ENCODE results near the gene TEX14. TPM values are rescaled to one million over a fixed set of nuclear protein-coding genes. Genes with fewer than 3 reads are reported as not detected.

Gene TEX14
- polyA plus RNA-seq, 4 donors, result 0.03 to 0.41 TPM; not detected in 2

GRCh38 chr17:58615768-58616659 lies 75.8 kb downstream of the TEX14 start:
- Histone ChIP-seq H3K4me3 (ENCODE audit: low read depth in 1 of 3, low read length in 3 of 3) (no peak overlapping the region), H3K4me1 (ENCODE audit: control insufficient read depth in 3 of 3, insufficient read depth in 2 of 3, low read depth in 1 of 3, low read length in 2 of 3) (no peaks in the 10 kb centered on the region), H3K36me3 (ENCODE audit: control insufficient read depth in 3 of 3, insufficient read depth in 2 of 3, low read depth in 1 of 3, low read length in 3 of 3) (no peaks in the 10 kb centered on the region), H3K27me3 (ENCODE audit: control insufficient read depth in 3 of 3, insufficient read depth in 3 of 3, low read length in 3 of 3) (peaks cover 0 to 5% (median 0%) of the 10 kb centered on the region in 3 donors), H3K9me3 (ENCODE audit: control insufficient read depth in 2 of 2, insufficient read depth in 1 of 2, low read depth in 1 of 2, low read length in 1 of 2) (no peaks in the 10 kb centered on the region), H3K27ac (ENCODE audit: low read depth in 1 of 3, low read length in 2 of 3) (no peak overlapping the region)
- FAIRE-seq, result no peak
- DNase-seq, result no peak
- WGBS, 3 donors, result 69 to 77% (median 72%) methylated on average over 5 of the region's 5 CpGs

GRCh38 chr17:58614859-58615459 lies 76.9 kb downstream of the TEX14 start:
- Histone ChIP-seq H3K27me3 (ENCODE audit: control insufficient read depth in 3 of 3, insufficient read depth in 3 of 3, low read length in 3 of 3) (peaks cover 0 to 2% (median 0%) of the 10 kb centered on the region in 3 donors), H3K4me1 (ENCODE audit: control insufficient read depth in 3 of 3, insufficient read depth in 2 of 3, low read depth in 1 of 3, low read length in 2 of 3) (no peaks in the 10 kb centered on the region), H3K27ac (ENCODE audit: low read depth in 1 of 3, low read length in 2 of 3) (no peak overlapping the region), H3K9me3 (ENCODE audit: control insufficient read depth in 2 of 2, insufficient read depth in 1 of 2, low read depth in 1 of 2, low read length in 1 of 2) (no peaks in the 10 kb centered on the region), H3K36me3 (ENCODE audit: control insufficient read depth in 3 of 3, insufficient read depth in 2 of 3, low read depth in 1 of 3, low read length in 3 of 3) (no peaks in the 10 kb centered on the region), H3K4me3 (ENCODE audit: low read depth in 1 of 3, low read length in 3 of 3) (no peak overlapping the region)
- 52 to 81% (median 78%) methylated on average over 7 of the region's 7 CpGs for WGBS, 3 donors
- no peak for DNase-seq
- FAIRE-seq, result no peak

GRCh38 chr17:58611331-58611730 lies 80.5 kb downstream of the TEX14 start:
- Histone ChIP-seq H3K4me1 (ENCODE audit: control insufficient read depth in 3 of 3, insufficient read depth in 2 of 3, low read depth in 1 of 3, low read length in 2 of 3) (no peaks in the 10 kb centered on the region), H3K27ac (ENCODE audit: low read depth in 1 of 3, low read length in 2 of 3) (no peak overlapping the region), H3K4me3 (ENCODE audit: low read depth in 1 of 3, low read length in 3 of 3) (no peak overlapping the region), H3K9me3 (ENCODE audit: control insufficient read depth in 2 of 2, insufficient read depth in 1 of 2, low read depth in 1 of 2, low read length in 1 of 2) (no peaks in the 10 kb centered on the region), H3K36me3 (ENCODE audit: control insufficient read depth in 3 of 3, insufficient read depth in 2 of 3, low read depth in 1 of 3, low read length in 3 of 3) (no peaks in the 10 kb centered on the region), H3K27me3 (ENCODE audit: control insufficient read depth in 3 of 3, insufficient read depth in 3 of 3, low read length in 3 of 3) (no peaks in the 10 kb centered on the region)
- 80 to 85% (median 85%) methylated on average over 4 of the region's 4 CpGs for WGBS, 3 donors
- DNase-seq, result no peak
- no peak for FAIRE-seq

GRCh38 chr17:58606934-58607333 lies 84.9 kb downstream of the TEX14 start:
- Histone ChIP-seq H3K36me3 (ENCODE audit: control insufficient read depth in 3 of 3, insufficient read depth in 2 of 3, low read depth in 1 of 3, low read length in 3 of 3) (no peaks in the 10 kb centered on the region), H3K27ac (ENCODE audit: low read depth in 1 of 3, low read length in 2 of 3) (no peak overlapping the region), H3K4me3 (ENCODE audit: low read depth in 1 of 3, low read length in 3 of 3) (no peak overlapping the region), H3K9me3 (ENCODE audit: control insufficient read depth in 2 of 2, insufficient read depth in 1 of 2, low read depth in 1 of 2, low read length in 1 of 2) (peaks cover 0 to 2% of the 10 kb centered on the region in 2 donors), H3K4me1 (ENCODE audit: control insufficient read depth in 3 of 3, insufficient read depth in 2 of 3, low read depth in 1 of 3, low read length in 2 of 3) (no peaks in the 10 kb centered on the region), H3K27me3 (ENCODE audit: control insufficient read depth in 3 of 3, insufficient read depth in 3 of 3, low read length in 3 of 3) (no peaks in the 10 kb centered on the region)
- DNase-seq (no peak), FAIRE-seq (no peak)
- WGBS, 3 donors, result 88 to 91% (median 89%) methylated on average over 4 of the region's 4 CpGs

- Histone ChIP-seq H3K27ac (ENCODE audit: low read depth in 1 of 3, low read length in 2 of 3) (no peak overlapping the region), H3K4me1 (ENCODE audit: control insufficient read depth in 3 of 3, insufficient read depth in 2 of 3, low read depth in 1 of 3, low read length in 2 of 3) (no peaks in the 10 kb centered on the region), H3K9me3 (ENCODE audit: control insufficient read depth in 2 of 2, insufficient read depth in 1 of 2, low read depth in 1 of 2, low read length in 1 of 2) (peaks cover 0 to 2% of the 10 kb centered on the region in 2 donors), H3K4me3 (ENCODE audit: low read depth in 1 of 3, low read length in 3 of 3) (no peak overlapping the region), H3K36me3 (ENCODE audit: control insufficient read depth in 3 of 3, insufficient read depth in 2 of 3, low read depth in 1 of 3, low read length in 3 of 3) (no peaks in the 10 kb centered on the region), H3K27me3 (ENCODE audit: control insufficient read depth in 3 of 3, insufficient read depth in 3 of 3, low read length in 3 of 3) (no peaks in the 10 kb centered on the region)
- DNase-seq, result no peak
- WGBS, 3 donors, result 82 to 88% (median 85%) methylated on average over 2 of the region's 2 CpGs
- FAIRE-seq, result no peak
Observed at GRCh38 chr17:58605986-58606385, 85.9 kb downstream of the TEX14 start.

- Histone ChIP-seq H3K4me1 (ENCODE audit: control insufficient read depth in 3 of 3, insufficient read depth in 2 of 3, low read depth in 1 of 3, low read length in 2 of 3) (no peaks in the 10 kb centered on the region), H3K9me3 (ENCODE audit: control insufficient read depth in 2 of 2, insufficient read depth in 1 of 2, low read depth in 1 of 2, low read length in 1 of 2) (peaks cover 0 to 2% of the 10 kb centered on the region in 2 donors), H3K27me3 (ENCODE audit: control insufficient read depth in 3 of 3, insufficient read depth in 3 of 3, low read length in 3 of 3) (no peaks in the 10 kb centered on the region), H3K27ac (ENCODE audit: low read depth in 1 of 3, low read length in 2 of 3) (no peak overlapping the region), H3K4me3 (ENCODE audit: low read depth in 1 of 3, low read length in 3 of 3) (no peak overlapping the region), H3K36me3 (ENCODE audit: control insufficient read depth in 3 of 3, insufficient read depth in 2 of 3, low read depth in 1 of 3, low read length in 3 of 3) (no peaks in the 10 kb centered on the region)
- DNase-seq (no peak), FAIRE-seq (no peak)
- 60 to 77% (median 70%) methylated on average over 1 of the region's 1 CpG for WGBS, 3 donors
Observed at GRCh38 chr17:58605470-58605869, 86.4 kb downstream of the TEX14 start.

GRCh38 chr17:58601976-58602375 lies 89.9 kb downstream of the TEX14 start:
- no peaks in the 10 kb centered on the region for H3K4me1 ChIP-seq (ENCODE audit: control insufficient read depth in 3 of 3, insufficient read depth in 2 of 3, low read depth in 1 of 3, low read length in 2 of 3)
- no peak overlapping the region for H3K4me3 ChIP-seq (ENCODE audit: low read depth in 1 of 3, low read length in 3 of 3)
- H3K36me3 ChIP-seq (ENCODE audit: control insufficient read depth in 3 of 3, insufficient read depth in 2 of 3, low read depth in 1 of 3, low read length in 3 of 3), result no peaks in the 10 kb centered on the region
- no peak overlapping the region for H3K27ac ChIP-seq (ENCODE audit: low read depth in 1 of 3, low read length in 2 of 3)
- DNase-seq (no peak), FAIRE-seq (no peak)
- no peaks in the 10 kb centered on the region for H3K27me3 ChIP-seq (ENCODE audit: control insufficient read depth in 3 of 3, insufficient read depth in 3 of 3, low read length in 3 of 3)
- peaks cover 0 to 2% of the 10 kb centered on the region in 2 donors for H3K9me3 ChIP-seq (ENCODE audit: control insufficient read depth in 2 of 2, insufficient read depth in 1 of 2, low read depth in 1 of 2, low read length in 1 of 2)

- Histone ChIP-seq H3K4me1 (ENCODE audit: control insufficient read depth in 3 of 3, insufficient read depth in 2 of 3, low read depth in 1 of 3, low read length in 2 of 3) (no peaks in the 10 kb centered on the region), H3K4me3 (ENCODE audit: low read depth in 1 of 3, low read length in 3 of 3) (no peak overlapping the region), H3K27me3 (ENCODE audit: control insufficient read depth in 3 of 3, insufficient read depth in 3 of 3, low read length in 3 of 3) (no peaks in the 10 kb centered on the region), H3K27ac (ENCODE audit: low read depth in 1 of 3, low read length in 2 of 3) (no peak overlapping the region), H3K9me3 (ENCODE audit: control insufficient read depth in 2 of 2, insufficient read depth in 1 of 2, low read depth in 1 of 2, low read length in 1 of 2) (no peaks in the 10 kb centered on the region), H3K36me3 (ENCODE audit: control insufficient read depth in 3 of 3, insufficient read depth in 2 of 3, low read depth in 1 of 3, low read length in 3 of 3) (no peaks in the 10 kb centered on the region)
- DNase-seq, result no peak
- WGBS, 3 donors, result 88 to 95% (median 89%) methylated on average over 3 of the region's 3 CpGs
- FAIRE-seq, result no peak
Observed at GRCh38 chr17:58597371-58597770, 94.5 kb downstream of the TEX14 start.
